Stimulated activated CD4-positive, alpha-beta T cell treated with anti-CD3 and anti-CD28 coated beads, Interleukin-1b, Interleukin-23, amount 100 ng/mL, for 1 hour (primary cell): ENCODE results near the gene NHSL2.
"Not testable (repeated sequence)": the region's sequence is repeated elsewhere in the genome, so short reads cannot be mapped to it uniquely, and the experiment has no call there.

ENCODE experiments used
- DNase-seq, 2 donors: peaks; one replicate each; pipeline ENCODE4 v3.0.0-alpha.2; 2020; ENCODE audit warnings: low read depth in 2 of 2

NHSL2 gene

GRCh38 chrX:72041871-72042851, 131.5 kb downstream of the NHSL2 start:
- no peak for DNase-seq

GRCh38 chrX:72042852-72043248, 132.2 kb downstream of the NHSL2 start:
- no peak for DNase-seq

GRCh38 chrX:72043636-72044035, 133.0 kb downstream of the NHSL2 start:
- DNase-seq = no peak

- DNase-seq = no peak
Measured at GRCh38 chrX:72045141-72045540, 134.5 kb downstream of the NHSL2 start.

GRCh38 chrX:72045552-72046277, 135.1 kb downstream of the NHSL2 start:
- DNase-seq = no peak

GRCh38 chrX:72046447-72046846, 135.8 kb downstream of the NHSL2 start:
- no peak for DNase-seq

GRCh38 chrX:72048510-72049455, 138.1 kb downstream of the NHSL2 start:
- no peak for DNase-seq

- no peak for DNase-seq
Measured at GRCh38 chrX:72050011-72050410, 139.4 kb downstream of the NHSL2 start.

- DNase-seq = no peak
Measured at GRCh38 chrX:72051589-72051988, 140.9 kb downstream of the NHSL2 start.

- no peak for DNase-seq
Measured at GRCh38 chrX:72052415-72053090, 141.9 kb downstream of the NHSL2 start.

- no peak for DNase-seq
Measured at GRCh38 chrX:72053508-72053907, 142.9 kb downstream of the NHSL2 start.

- no peak for DNase-seq
Measured at GRCh38 chrX:72054779-72055489, 144.3 kb downstream of the NHSL2 start.

- DNase-seq = no peak
Measured at GRCh38 chrX:72057331-72057730, 146.7 kb downstream of the NHSL2 start.

GRCh38 chrX:72057849-72058248, 147.2 kb downstream of the NHSL2 start:
- no peak for DNase-seq

- not testable (repeated sequence) for DNase-seq
Measured at GRCh38 chrX:72058346-72058745, 147.7 kb downstream of the NHSL2 start.

- no peak for DNase-seq
Measured at GRCh38 chrX:72060196-72060920, 149.7 kb downstream of the NHSL2 start.

GRCh38 chrX:72060921-72061490, 150.4 kb downstream of the NHSL2 start:
- DNase-seq = no peak

- DNase-seq = no peak
Measured at GRCh38 chrX:72062916-72063315, 152.3 kb downstream of the NHSL2 start.
